DND-41 (cell line): ENCODE measurements around the gene LRFN2.

Experiments
- CTCF ChIP-seq: IDR thresholded peaks from 2 replicates; pipeline ENCODE4 v1.5.1; 2012; ENCODE audit warnings: borderline replicate concordance, low read length, moderate library complexity, mild to moderate bottlenecking; ENCODE audit not compliant: poor library complexity, severe bottlenecking; ENCODE audit errors: extremely low read depth
- EZH2 ChIP-seq: IDR thresholded peaks from 3 replicates; pipeline ENCODE4 v1.6.1; 2012; ENCODE audit warnings: borderline replicate concordance, low read depth, mild to moderate bottlenecking, moderate library complexity, low read length, inconsistent platforms; ENCODE audit not compliant: severe bottlenecking

- TF ChIP-seq CTCF = no peak
- no peak for TF ChIP-seq EZH2
Measured at GRCh38 chr6:40391086-40391485, 196.1 kb downstream of the LRFN2 start.
